Stimulated activated CD4-positive, alpha-beta T cell treated with anti-CD3 and anti-CD28 coated beads, Interleukin-4, amount 100 ng/mL, for 4 hours (primary cell): ENCODE data around the gene OR2W3.

Experiments used
- DNase-seq, 2 experiments: peaks; one replicate each; pipeline ENCODE4 v3.0.0-alpha.2; 2020

OR2W3 gene

DNA sequence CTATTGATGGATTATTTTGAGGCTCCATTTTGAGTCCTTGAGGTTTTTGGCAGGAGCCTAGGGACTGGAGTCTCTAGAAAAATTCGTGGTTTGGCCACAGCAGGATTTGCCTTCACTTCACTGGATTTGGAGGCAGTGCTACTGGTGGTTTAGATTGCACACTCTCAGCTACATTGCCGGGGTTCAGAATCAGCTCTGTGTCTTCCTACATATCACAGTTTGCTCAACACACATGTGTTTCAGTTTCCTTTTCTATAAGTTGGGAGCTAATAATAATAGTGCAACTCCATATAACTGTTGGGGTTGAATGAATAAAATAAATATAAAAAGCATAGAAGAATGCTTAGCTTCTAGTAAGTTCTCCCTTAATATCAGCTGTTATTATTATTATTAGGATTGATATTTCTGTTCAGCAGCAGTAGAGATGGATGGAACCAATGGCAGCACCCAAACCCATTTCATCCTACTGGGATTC lies at the start of gene OR2W3:
Gene OR2W3, plus strand, starts transcription at position 425 of the 475 bp plus-strand sequence. Its CDS starts 0 bp downstream, at position 425.
- DNase-seq, result no peak

DNA sequence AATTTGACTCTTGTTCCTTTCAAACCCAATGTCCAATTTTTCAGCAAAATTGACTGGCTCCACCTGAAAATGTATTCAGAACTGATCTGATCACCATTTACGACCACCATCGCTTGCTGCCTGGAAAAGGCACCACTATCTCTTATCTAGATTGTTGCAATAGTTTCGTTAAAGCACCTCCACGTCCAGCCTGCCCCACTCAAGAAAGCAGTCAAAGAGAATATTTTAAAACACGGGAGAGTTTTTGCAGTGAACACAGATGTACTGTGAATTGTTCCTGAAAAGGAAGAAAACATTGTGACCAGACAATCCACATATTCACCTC lies 49.7 kb upstream of the OR2W3 start:
- no peak for DNase-seq

DNA sequence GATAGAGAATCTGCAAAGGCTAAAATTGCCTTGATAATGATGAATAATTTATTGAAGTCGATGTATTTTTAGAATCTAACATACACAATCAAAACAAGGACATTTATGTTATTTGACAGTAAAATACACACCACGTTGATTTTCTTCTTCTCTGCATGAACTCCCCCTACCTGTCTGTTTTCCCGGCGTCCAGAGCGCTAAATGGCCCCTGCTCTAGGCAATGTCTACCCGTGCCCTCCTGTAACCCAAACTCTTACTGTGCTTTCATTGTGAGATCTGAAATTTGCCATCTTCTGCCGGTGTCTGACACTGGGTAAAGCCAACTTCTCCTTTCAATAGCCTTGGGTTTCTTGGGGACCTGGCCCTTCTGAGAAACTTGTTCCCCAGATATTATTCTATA lies 47.0 kb upstream of the OR2W3 start:
- DNase-seq, result no peak

DNA sequence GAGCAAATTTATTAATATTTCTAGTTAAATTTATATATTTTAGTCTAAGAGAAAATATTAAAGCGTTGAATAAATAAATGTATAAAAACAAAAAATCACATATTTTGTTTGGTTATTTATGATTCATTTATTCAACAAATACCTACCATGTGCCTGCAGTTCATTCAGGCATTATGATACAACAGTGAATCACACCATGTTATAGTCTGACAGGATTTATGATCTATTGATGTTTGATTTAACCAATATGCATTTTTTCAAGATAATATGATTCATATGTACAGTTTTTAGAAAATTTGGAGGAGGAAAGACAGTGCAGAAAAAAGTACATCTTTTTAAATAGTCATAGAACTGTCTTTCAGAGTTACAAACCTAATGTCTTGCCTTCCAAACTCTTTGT lies 45.8 kb upstream of the OR2W3 start:
- DNase-seq, result no peak

DNA sequence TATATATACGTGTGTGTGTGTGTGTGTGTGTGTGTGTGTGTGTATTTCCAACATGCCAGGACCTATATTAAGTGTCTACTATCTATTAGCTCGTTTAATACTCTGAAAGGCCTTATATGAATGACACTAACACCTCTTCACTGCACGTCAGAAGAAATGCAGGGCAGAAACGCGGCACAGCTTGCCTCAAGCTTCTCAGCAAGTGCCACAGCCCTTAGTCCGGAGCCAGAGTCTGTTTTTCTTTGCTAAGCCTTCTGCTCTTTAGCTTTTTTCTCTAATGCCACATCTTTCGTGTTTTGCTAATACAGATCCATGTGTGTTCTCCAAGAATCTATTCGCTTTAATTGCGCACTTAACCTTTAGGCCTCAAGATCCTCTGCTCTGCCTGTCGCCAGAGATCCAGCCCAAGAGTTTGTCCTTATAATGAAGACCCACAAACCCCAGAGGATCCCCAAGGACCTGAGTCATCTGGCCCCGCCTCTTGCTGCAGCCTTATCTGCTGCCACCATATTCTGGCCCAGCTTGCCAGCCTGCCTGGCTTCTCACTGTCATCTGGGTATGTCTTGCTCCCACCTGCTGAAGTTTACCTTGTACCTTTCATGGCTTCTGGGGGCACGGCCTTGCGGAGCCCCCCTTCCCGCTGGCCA lies 40.4 kb upstream of the OR2W3 start:
- DNase-seq, result no peak

DNA sequence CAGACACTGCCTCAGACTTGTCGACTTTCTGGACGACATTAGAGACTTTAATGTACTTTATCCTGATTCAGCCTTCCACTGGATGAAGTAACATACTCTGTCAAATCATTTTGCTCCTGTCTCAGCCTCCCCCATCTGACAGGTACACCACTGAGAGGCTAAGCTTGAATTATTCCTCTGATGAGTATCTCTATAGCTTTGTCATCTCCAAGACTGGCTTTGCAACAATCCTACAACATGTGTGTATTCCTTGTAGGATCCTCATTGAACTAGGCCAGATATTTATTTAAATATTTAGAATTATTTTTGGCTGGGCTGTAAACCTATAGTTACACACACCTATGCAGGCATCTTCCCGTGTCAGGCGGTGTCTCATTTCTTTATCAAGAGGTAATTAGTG lies 39.5 kb upstream of the OR2W3 start:
- DNase-seq, result no peak

DNA sequence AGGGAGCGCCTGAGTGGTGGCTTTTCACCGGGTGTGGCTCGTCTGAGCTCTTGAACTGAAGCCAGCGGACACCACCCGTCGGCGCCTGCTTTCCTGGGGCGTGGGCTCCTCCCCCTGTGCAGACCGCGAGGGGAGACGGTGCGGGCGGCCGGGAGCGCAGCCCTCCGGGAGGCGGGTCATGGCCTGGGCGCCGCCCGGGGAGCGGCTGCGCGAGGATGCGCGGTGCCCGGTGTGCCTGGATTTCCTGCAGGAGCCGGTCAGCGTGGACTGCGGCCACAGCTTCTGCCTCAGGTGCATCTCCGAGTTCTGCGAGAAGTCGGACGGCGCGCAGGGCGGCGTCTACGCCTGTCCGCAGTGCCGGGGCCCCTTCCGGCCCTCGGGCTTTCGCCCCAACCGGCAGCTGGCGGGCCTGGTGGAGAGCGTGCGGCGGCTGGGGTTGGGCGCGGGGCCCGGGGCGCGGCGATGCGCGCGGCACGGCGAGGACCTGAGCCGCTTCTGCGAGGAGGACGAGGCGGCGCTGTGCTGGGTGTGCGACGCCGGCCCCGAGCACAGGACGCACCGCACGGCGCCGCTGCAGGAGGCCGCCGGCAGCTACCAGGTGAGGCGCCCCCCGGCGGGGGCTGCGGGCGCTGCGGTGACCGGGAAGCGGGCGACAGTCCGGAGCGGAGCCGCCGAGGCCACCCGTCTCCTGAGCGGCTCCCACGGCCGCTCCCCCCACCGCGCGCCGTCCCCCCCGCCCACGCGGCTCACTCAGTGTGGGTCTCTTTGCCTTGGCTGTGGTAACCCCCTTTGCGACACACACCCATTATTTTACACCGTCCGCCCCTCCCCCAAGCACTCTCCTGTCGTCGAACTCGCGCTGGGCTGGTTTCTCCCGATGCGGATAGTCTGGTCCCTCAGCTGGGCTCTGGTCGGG lies 38.1 kb upstream of the OR2W3 start, which contains the start of gene TRIM58:
Gene TRIM58, plus strand, starts transcription at position 119 of the 916 bp plus-strand sequence. Its CDS starts 60 bp downstream, at position 179.
- DNase-seq, result peak in 1 of 2 experiments; percentile 15

DNA sequence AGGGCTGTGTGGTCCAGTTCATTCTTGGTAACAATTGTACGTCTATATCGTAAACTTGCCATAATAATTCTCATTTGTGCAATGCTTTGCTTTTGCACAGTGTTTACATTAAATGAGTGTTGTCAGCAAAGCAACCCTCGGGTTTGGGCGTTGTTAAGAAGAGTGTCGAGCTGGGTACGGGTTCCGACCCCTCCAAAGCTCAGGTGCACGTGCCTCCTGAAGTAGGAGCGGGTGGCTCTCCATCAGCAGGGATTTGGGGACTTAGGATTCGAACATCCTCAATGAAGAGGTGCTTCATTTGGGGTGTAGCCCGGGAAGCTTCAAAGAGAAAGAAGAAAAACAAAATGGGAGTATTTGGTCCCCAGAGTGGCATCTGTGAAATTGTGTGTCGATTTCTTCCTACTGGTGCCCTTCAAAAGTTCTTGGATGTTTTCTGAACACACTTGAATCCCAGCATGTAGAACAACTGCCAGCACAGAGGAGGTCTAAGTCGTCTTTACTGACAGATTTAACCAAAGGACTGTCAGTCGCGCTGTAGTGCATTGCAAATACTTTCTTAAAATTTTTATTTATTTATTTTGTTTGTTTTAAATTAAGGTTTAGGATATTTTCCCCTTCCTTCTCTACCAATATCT lies 37.3 kb upstream of the OR2W3 start:
- DNase-seq, result no peak

DNA sequence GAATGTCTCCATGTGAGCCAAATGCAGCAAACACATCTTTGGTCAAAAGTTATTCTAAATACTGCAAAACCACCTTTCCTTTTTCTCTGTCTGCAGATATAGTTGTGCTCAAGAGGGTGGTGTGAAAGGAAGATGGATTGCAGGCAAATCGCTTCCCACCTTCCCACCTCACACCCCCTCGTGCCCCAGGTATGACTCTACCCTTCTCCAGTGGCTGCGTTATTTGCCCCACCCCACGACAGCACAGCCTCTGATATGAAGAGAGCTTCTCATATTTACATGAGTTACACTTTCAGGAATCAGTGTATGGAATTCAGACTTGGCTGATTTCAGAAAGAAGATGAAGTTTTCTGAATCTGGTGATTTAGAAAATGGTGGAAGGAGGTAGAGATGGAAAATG lies 32.6 kb upstream of the OR2W3 start:
- DNase-seq, result no peak

DNA sequence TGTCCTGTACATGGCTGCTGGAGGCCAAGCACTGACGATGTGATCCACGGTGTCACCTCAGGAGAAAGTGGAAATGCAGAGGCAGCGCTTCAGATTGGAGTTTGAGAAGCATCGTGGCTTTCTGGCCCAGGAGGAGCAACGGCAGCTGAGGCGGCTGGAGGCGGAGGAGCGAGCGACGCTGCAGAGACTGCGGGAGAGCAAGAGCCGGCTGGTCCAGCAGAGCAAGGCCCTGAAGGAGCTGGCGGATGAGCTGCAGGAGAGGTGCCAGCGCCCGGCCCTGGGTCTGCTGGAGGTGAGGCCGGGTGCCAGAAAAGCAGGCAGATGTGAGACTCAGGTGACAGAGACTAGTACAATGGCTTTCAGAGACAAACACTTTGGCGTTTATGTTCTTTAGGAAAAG lies 30.7 kb upstream of the OR2W3 start:
- DNase-seq, result no peak

DNA sequence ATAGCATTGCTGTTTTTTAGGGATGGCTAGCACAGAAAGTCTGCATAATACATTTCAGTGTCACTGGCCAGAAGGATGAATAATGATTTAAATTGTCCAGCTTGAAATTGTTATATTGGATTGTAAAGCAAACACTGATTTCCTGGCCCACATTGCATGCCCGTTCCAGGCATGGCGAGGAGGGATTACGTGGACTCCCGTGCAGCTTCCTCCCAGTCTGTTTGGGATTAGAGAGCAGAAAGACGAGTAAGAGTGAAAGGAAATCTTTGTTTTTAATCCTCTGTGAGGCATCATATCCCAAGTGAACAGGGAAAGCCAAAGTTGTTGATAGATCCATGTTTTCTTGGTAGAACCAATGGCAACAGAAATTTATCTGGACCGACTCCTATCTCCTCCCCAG lies 30.0 kb upstream of the OR2W3 start:
- no peak for DNase-seq

DNA sequence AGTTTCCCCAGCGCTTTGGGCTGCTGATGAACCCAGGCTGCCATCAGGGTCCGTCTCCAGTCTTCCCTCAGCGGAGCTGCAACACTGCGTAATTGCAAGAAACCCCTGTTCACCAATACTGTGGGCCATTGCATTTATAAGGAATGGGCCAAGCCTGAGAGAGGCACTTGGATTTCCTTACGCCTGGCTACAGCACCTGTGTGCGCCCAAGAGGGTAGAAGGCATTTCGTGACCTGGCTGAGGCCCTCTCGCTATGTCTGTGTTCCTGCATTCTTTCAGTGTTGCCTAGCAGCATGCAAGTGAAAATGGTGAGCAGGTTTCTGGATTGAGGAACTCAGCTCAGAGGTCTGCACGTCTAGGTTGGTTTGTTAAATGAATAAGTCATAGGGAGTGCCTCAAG lies 12.0 kb upstream of the OR2W3 start:
- DNase-seq, result no peak

DNA sequence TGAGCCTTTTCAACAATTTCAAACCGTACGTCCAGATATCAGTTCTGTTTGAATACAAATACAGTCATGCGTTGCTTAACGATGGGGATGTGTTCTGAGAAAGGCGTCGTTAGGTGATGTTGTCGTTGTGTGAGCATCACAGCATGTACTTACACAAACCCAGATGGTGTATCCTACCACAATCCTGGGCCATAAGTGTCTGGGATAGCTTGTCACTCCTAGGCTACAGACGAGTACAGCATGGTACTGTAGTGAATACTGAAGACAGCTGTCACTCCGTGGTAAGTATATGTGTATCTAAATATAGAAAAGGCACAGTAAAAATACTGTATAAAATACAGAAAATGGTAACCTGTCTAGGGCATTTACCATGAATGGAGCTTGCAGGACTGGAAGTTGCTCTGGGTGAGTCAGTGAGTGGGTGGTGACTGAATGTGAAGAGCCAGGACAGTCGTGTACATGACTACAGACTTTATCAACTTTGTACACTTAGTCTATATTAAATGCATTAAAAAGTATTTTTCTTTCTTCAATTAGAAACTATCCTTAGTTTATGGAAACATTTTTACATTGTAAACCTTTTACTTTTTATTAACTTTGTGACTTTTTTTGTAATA lies 10.5 kb upstream of the OR2W3 start:
- no peak for DNase-seq

DNA sequence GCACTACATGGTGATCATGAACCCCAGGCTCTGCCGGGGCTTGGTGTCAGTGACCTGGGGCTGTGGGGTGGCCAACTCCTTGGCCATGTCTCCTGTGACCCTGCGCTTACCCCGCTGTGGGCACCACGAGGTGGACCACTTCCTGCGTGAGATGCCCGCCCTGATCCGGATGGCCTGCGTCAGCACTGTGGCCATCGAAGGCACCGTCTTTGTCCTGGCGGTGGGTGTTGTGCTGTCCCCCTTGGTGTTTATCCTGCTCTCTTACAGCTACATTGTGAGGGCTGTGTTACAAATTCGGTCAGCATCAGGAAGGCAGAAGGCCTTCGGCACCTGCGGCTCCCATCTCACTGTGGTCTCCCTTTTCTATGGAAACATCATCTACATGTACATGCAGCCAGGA lies 589 bp downstream of the OR2W3 start:
- no peak for DNase-seq

DNA sequence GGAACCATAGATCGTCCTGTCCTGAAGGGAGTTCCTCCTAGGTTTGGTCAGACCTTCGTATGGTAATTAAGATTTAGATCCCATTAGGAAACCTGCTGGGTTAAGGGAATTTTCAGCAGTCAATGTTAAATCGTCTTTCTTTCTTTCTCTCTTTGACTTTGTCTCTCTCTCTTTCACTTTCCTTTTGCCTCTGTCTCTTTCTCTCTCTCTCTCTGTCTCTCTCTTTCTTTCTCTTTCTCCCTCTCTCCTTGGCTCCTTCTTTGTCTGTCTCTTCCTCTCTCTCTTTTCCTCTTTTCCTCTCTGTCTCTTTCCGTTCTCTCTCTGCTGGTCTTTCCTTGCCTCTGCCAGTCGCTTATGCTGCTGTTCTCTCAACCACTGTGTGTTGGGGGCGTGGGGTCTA lies 8.7 kb downstream of the OR2W3 start:
- DNase-seq, result no peak

DNA sequence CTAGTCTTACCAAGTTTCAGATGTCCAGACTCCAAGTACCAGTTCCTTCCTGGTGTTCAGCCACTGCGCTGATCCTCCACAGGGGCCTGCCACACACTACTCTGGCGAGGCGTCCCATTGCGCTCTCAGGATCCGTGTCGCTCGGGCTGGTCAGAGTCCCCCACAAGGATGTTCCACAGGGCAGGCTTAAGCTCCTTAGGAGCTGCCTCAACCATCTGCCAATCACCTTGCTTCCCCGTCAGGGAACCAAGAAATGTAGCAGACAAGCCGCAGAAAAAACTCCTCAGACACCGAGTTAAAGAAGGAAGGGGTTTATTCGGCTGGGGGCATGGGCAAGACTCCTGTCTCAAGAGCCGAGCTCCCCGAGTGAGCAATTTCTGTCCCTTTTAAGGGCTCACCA lies 9.8 kb downstream of the OR2W3 start:
- DNase-seq, result no peak

DNA sequence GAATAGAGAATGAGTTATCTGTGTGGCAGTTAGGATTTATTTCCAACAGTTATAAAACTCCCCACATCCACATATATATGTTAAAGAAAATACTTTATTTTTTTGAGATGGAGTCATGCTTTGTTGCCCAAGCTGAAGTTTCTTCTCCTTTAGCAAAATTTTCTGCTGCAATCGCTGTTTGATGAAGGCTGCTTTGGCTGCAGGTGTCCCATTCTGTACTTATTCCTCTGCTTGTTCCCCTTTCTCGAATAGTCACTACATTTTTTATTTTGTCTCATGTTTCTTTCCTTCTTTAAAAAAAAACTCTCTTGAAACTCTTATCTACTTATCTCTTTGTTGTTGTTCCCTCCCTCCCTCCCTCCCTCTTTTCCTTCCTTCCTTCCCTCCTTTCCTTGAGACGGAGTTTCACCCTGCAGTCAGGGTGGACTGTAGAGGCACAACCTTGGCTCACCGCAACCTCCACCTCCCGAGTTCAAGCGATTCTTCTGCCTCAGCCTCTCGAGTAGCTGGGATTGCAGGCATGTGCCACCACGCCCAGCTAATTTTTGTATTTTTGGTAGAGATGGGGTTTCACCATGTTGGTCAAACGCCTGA lies 10.6 kb downstream of the OR2W3 start:
- no peak for DNase-seq

DNA sequence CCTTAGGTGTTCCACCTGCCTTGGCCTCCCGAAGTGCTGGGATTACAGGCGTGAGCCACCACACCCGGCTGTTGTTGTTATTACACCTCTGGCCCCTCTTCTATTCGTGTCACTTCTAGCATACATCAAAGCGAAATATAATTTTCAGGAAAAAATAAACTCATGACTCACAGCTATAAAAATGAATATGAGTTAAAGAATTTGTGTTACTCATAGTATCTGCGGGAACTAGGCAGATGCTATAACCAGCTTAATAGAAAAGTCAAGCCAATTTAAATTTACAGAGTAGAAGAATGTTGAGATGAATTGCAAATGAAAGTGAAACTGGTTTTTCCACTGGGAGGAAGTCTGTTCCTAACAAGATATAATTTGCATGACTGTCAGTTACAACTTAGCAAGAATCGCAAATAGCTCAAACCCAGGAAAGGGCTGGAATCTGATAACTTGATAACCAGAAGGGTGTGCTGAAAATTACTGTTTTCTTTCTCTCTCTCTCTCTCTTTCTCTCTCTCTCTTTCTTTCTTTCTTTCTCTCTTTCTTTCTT lies 11.2 kb downstream of the OR2W3 start:
- DNase-seq, result no peak

DNA sequence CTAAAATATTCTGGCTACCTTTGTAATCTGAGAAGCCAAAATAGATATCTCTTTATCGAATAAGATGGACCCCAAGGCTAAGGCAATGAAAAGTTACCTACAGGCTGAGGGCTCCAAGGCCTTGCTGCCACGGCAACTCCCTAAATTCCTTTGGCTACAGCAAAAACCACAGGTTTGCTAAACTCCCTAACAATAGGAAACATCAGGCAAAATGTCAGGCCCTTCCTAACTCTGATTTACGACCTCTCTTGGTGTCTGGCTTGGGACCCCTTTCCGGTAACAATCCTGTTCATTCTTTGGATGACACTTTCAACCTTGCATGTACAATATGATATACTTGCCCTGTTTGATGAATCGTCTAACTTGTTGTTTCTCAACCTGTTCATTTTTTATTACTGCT lies 13.4 kb downstream of the OR2W3 start:
- no peak for DNase-seq

DNA sequence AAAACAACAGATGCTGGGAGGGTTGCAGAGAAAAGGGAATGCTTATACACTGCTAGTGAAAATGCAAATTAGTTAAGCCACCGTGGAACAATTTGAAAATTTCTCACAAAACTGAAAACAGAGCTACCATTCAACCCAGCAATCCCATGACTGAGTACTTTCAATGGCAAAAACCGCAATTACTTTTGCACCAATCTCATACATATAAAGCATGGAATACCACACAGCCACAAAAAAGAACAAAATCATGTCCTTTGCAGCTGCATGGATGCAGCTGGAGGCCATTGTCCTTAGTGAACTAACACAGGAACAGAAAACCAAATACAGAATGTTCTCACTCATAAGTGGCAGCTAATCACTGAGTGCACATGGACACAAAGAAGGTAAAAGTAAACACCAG lies 18.4 kb downstream of the OR2W3 start:
- no peak for DNase-seq

DNA sequence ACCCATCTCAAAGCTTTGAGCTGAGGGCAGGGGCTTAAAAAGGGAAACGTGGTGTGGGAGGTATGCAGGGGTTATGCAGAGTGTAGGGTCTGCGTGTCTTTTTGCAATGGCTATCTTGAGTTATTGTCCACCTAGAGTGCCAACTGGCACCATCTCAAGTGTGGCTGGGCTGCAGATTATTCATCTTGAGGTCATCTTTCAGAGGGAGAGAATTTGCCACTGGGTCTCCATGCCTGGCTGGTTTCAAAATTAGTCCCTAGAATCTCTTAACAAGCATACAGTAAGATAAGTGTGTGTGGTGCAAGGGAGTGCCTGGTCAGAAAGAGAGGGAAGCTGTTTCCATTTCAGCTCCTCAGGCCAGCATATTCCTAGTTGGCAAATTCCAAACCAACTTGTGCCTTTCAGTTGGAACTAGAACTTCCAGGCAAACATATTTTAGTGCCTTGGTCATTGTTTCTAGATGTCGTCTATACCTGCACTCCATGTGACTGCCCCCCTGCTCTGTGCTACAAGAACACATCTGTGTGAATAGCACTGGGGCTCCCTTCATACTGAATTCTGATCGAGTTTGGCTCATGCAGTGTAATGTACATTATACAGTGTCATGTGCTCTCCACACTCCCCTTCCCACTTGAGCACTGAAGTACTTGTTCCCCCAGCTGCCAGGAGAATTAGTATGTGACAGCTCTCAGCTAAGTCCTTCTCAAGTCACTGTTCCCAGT lies 19.7 kb downstream of the OR2W3 start:
- no peak for DNase-seq

DNA sequence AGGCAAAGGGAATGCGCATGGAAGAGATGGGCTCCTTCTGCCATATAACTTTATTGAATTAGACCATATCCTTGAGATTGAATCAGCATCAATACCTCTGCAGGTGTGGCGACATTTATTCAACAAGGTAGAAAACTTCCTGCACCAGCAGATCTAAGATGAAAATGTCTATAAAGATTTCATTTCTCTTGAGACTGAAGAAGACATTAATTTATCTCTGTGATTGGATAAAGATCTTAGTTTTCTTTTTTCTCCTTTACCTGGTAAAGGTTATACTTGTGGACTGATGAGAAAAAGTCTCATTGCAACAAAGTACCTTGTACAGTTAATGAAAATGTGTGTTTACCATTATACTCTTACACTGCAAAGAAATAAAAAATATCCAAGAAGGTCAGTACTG lies 24.6 kb downstream of the OR2W3 start, which contains the start of gene OR2T8:
Gene OR2T8, plus strand, starts transcription at position 301 of the 400 bp plus-strand sequence. CDS start 766 bp downstream, outside the sequence.
- no peak for DNase-seq
